GM19452 (cell line): ENCODE data around the gene NYAP2.

Experiments used
- ATAC-seq: cut with Tn5 transposase; IDR thresholded peaks from one replicate; pipeline ENCODE4 v1.9.1; 2021; ENCODE audit not compliant: unreplicated experiment

NYAP2 gene

GRCh38 chr2:225425284-225425683, 25.8 kb downstream of the NYAP2 start:
- no peak for ATAC-seq

GRCh38 chr2:225428360-225428759, 28.9 kb downstream of the NYAP2 start:
- ATAC-seq: no peak

DNA sequence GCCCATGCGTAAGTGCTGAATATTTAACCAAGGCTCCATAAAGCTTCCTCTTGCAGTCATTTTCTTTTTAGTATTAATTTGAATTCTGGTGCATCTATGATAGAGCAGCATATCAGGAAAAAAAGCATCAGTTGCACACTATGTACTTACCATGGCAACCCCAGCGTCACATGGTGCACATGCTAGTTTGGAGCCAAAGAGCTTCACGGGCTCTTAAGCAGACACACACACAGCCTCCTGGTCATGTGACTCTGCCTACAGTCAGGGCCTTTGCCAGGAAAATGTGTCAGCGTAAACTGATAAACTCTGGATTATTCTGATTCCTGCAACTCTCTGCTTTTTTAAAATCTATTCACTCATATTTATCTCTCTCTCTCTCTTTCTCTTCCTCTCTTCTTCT, 30.2 kb downstream of the NYAP2 start:
- no peak for ATAC-seq

GRCh38 chr2:225431105-225431863, 31.8 kb downstream of the NYAP2 start:
- no peak for ATAC-seq

GRCh38 chr2:225434014-225434413, 34.5 kb downstream of the NYAP2 start:
- ATAC-seq: no peak

DNA sequence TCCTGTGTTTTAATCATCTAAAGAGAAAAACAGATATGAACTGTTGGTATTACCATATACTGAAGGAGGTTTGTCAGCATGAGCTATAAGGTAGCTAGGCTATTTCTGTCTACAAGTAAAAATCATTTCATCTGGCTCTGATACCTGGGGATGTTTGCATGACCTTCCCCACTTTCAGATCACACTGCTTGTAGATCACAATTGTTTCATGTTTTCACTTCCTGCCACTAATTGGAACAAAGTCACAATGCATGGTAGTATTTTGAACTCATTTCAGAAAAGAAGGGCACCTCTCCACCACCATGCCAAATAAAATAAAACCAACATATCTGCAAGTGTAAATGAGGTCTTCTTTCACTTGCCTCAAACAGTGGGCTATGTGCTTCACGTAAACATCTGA, 37.8 kb downstream of the NYAP2 start:
- no peak for ATAC-seq

DNA sequence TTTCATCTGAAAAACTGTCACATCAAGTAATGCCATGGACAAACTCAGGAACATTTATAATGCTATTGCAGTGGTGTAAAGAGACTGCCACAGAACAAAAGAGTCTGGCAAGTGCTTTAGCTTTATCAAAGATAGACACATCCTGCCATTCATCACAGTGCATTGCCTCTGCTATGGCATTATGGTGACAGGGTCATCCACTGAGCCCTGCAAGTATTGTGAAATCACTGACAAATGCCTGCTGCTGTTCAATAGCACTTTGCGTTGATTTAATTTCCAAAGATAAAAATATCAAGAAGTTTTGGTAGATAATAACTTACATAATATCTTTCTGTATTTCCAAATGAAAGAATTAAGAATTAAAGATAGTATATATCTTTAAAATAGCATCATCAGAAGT, 38.7 kb downstream of the NYAP2 start:
- no peak for ATAC-seq

DNA sequence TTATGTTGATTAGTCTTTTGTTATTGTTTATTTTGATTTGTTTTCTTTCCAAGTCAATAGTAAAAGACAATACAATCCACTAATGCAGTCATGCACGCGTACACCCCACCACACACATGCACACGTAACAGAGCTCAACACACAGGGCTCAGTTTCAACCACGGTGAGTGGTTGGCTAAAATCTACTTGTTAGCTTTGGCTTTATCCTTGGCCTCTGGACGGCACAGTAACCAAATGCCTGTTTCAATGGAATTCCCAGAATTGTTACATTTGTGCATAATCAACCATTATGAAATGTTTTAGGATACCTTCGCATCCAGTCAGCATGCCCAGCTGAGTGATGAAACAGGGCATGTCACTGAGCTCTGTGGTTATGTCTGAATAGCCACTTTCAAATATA, 53.2 kb downstream of the NYAP2 start:
- no peak for ATAC-seq

DNA sequence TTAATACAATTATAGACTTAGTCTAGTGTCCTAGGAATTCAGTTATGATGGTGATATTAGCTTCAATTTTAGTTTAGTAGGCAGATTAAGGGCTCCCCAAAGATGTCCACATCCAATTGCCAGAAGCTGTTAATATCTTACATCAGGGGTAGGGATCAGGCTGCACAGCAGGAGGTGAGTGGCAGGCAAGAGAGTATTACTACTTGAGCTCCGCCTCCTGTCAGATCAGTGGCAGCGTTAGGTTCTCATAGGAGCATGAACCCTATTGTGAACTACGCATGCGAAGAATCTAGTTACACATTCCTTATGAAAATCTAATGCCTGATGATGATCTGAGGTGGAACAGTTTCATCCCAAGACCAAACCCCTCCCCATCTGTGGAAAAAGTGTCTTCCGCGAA, 54.9 kb downstream of the NYAP2 start:
- ATAC-seq: no peak

DNA sequence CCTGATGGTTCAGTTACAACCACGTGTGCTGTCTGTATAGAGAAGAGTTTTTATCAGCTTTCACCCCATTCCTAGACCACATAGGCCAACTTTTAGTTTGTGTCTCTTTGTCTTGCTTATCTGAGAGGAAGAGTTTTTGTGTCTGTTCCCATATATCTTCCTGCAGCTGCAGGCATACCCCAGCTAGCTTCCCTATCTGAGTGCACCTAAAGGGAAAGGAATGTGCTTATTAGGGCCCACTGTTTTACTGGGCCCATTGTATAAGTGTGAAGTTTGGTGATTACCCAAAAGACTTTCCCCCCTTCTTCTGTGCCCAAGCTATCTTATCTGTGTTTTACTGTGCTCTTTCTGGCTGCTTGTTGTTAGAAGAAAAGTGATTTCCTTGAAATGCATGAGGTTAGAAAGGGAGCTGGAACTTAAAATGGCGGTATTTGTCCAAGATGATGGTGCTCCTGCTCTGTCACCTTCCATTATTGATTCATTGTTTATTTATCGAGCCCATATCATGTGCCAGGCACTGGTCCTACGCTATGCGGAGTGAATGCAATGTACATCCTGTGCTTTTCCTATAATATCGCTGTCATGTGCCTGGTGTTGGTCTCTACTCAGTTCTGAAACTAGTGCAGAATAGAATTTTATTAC, 57.2 kb downstream of the NYAP2 start:
- no peak for ATAC-seq

- ATAC-seq: no peak
Measured at GRCh38 chr2:225457482-225457881, 58.0 kb downstream of the NYAP2 start.

- peak; percentile 71 for ATAC-seq
Measured at GRCh38 chr2:225458431-225459117, 59.1 kb downstream of the NYAP2 start.

- no peak for ATAC-seq
Measured at GRCh38 chr2:225462417-225462816, 62.9 kb downstream of the NYAP2 start.

- no peak for ATAC-seq
Measured at GRCh38 chr2:225462945-225463344, 63.4 kb downstream of the NYAP2 start.

DNA sequence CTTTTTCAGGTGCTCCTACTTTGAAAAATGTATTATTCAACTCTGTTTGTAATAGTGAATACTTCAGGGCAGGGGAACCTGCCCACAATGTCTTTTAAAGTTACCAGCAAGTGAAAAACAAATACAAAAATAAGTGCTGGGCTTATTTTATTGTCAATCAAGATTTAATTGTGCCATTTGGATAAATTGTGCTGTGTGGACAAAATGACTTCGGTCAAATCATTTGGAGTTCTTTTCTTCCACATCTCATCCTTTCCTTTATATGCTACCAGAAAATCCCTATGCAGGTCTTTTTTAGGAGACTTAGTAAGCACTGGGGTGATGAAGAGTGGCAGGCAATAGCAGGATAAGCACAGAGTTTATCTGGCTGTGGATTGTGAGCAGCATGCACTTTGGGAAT, 63.9 kb downstream of the NYAP2 start:
- no peak for ATAC-seq

DNA sequence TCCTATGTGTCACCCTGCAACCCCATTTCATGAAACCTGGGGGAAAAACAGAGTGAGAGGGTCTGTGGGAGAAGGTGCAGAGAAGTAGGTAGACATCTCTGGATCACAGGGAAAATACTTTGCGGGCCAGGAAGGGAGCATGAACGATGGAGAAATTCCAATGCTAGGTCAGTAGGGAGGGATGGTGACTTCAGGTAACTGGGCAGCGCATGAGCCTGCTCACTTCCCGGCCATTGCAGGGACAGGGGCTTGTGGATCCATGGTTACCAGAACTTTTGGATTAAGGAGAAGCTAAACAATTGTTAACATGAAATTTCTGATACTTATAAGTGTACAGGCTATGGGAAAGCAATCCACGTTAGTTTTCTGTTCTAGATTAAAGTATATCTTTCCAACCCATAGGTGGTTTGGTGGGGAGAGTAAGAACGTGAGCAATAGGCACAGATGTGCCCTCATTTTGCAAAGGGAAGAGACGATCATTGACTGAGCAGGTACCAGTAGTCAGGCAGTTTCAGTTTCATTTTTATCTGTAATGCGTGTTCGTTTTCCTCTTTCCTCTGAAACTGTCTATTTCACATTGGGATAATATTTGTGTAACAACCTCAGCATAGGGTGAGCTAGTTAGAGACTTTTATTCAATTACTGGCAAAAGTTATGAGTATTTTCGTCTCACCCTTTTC, 65.0 kb downstream of the NYAP2 start:
- peak; percentile 82 for ATAC-seq

GRCh38 chr2:225465827-225466226, 66.3 kb downstream of the NYAP2 start:
- no peak for ATAC-seq

DNA sequence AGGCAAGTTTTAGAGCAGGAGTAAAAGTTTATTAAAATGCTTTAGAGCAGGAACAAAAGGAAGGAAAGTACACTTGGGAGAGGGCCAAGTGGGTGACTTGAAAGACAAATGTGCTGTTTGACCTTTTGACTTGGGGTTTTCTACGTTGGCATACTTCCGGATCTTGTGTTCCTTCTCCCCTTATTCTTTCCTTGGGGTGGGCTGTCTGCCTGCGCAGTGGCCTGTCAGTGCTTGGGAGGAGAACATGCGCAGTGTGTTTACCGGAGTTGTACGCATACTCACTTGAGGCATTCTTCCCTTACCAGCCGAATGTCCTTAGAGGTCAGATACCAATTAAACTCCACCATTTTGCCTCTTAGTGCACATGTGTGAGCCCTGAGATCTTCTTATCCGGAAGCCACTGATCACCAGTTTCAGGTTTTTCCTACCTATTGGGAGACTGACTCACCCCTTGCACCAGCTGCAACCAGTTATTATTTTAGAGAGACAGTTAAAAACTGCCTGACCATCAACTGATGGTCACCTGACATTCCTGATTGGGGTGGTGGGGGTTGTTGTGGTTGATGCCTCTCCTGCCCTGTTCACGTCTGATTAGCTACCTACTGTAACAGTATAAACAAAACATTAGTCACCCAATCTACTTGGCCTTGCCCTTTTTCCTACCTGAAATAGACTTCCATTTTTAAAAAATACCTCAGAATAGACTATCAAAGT, 67.5 kb downstream of the NYAP2 start:
- ATAC-seq: no peak

GRCh38 chr2:225468131-225468530, 68.6 kb downstream of the NYAP2 start:
- no peak for ATAC-seq

- ATAC-seq: no peak
Measured at GRCh38 chr2:225471039-225471438, 71.5 kb downstream of the NYAP2 start.

DNA sequence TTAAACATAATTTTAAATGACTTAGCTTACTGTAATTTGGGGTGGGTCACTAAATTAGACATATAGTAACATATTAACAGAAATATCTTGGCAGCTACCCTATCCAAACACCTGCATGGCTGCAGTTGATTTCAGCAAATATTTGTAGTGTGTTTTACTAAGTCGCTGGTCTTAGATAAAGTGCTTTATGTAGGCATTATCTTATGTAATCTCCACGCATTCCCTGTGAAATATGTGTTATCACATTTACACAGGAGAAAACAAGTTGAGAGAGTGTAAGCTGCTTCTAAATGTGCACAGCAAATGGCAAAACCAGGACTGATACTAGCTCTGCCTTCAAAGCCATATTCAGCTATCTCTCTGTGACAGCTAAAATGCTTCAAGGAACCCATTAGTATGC, 72.0 kb downstream of the NYAP2 start:
- ATAC-seq: no peak
